GM21528 (cell line): ENCODE measurements around the gene CRYBG1.

Experiments used
- ATAC-seq: cut with Tn5 transposase; IDR thresholded peaks from one replicate; pipeline ENCODE4 v1.9.1; 2021; ENCODE audit warnings: mild to moderate bottlenecking, moderate library complexity; ENCODE audit not compliant: unreplicated experiment, low FRiP score

CRYBG1 gene

GRCh38 chr6:106519460-106520394 lies 159.2 kb downstream of the CRYBG1 start:
- peak; percentile 54 for ATAC-seq

GRCh38 chr6:106520711-106521401 lies 160.3 kb downstream of the CRYBG1 start:
- peak; percentile 61 for ATAC-seq

- ATAC-seq = no peak
These were observed 162.2 kb downstream of the CRYBG1 start for GRCh38 chr6:106522562-106523250.

- ATAC-seq = peak; percentile 40
These were observed 164.8 kb downstream of the CRYBG1 start for GRCh38 chr6:106525107-106525881.

- ATAC-seq = no peak
These were observed 165.4 kb downstream of the CRYBG1 start for GRCh38 chr6:106525882-106526275.

GRCh38 chr6:106527117-106527516 lies 166.6 kb downstream of the CRYBG1 start:
- ATAC-seq = no peak

- ATAC-seq = no peak
These were observed 167.5 kb downstream of the CRYBG1 start for GRCh38 chr6:106527979-106528378.

GRCh38 chr6:106528521-106528920 lies 168.0 kb downstream of the CRYBG1 start:
- ATAC-seq = no peak

GRCh38 chr6:106529438-106529837 lies 168.9 kb downstream of the CRYBG1 start:
- no peak for ATAC-seq

- ATAC-seq = no peak
These were observed 169.5 kb downstream of the CRYBG1 start for GRCh38 chr6:106530026-106530425.

- ATAC-seq = no peak
These were observed 170.0 kb downstream of the CRYBG1 start for GRCh38 chr6:106530502-106530901.

GRCh38 chr6:106533054-106533453 lies 172.5 kb downstream of the CRYBG1 start:
- ATAC-seq = no peak

GRCh38 chr6:106534004-106534403 lies 173.5 kb downstream of the CRYBG1 start:
- ATAC-seq = no peak

GRCh38 chr6:106534564-106534982 lies 174.1 kb downstream of the CRYBG1 start:
- no peak for ATAC-seq

GRCh38 chr6:106535012-106535411 lies 174.5 kb downstream of the CRYBG1 start:
- no peak for ATAC-seq

GRCh38 chr6:106536357-106536756 lies 175.8 kb downstream of the CRYBG1 start:
- no peak for ATAC-seq

GRCh38 chr6:106536851-106537250 lies 176.3 kb downstream of the CRYBG1 start:
- no peak for ATAC-seq

- no peak for ATAC-seq
These were observed 177.1 kb downstream of the CRYBG1 start for GRCh38 chr6:106537662-106538061.

GRCh38 chr6:106538145-106538544 lies 177.6 kb downstream of the CRYBG1 start:
- no peak for ATAC-seq

- ATAC-seq = no peak
These were observed 179.4 kb downstream of the CRYBG1 start for GRCh38 chr6:106539936-106540335.
